GM18507 (cell line): Measurements from ENCODE around the gene KCNAB1.
"Not testable (repeated sequence)": the region's sequence is repeated elsewhere in the genome, so short reads cannot be mapped to it uniquely, and the experiment has no call there.

Source experiments
- DNase-seq: peaks from one replicate; pipeline ENCODE4 v3.0.0; 2011; ENCODE audit warnings: low read depth; ENCODE audit not compliant: insufficient read length; ENCODE audit errors: extremely low spot score
- FAIRE-seq: peaks from 2 replicates; lab custom pipeline; 2011; peaks lifted over from hg19 to GRCh38; lab: Jason Lieb, UNC

The KCNAB1 gene

GRCh38 chr3:156120528-156121251 is at the start of gene KCNAB1:
TSS of gene KCNAB1 (plus strand) at chr3:156120578.
- DNase-seq (no peak), FAIRE-seq (no peak)

- DNase-seq (no peak), FAIRE-seq (no peak)
Measured at GRCh38 chr3:156071031-156071430, 49.3 kb upstream of the KCNAB1 start.

- FAIRE-seq, DNase-seq: not testable (repeated sequence)
Measured at GRCh38 chr3:156072950-156073657, 47.3 kb upstream of the KCNAB1 start.

GRCh38 chr3:156090126-156090525 is 30.3 kb upstream of the KCNAB1 start:
- FAIRE-seq (no peak), DNase-seq (no peak)

GRCh38 chr3:156093964-156094363 is 26.4 kb upstream of the KCNAB1 start:
- no peak for DNase-seq
- FAIRE-seq = no peak

GRCh38 chr3:156094391-156094790 is 26.0 kb upstream of the KCNAB1 start:
- FAIRE-seq = no peak

GRCh38 chr3:156095652-156096051 is 24.7 kb upstream of the KCNAB1 start:
- FAIRE-seq, DNase-seq: not testable (repeated sequence)

More at GRCh38 chr3:156094391-156094790, 26.0 kb upstream of the KCNAB1 start:
- no peak for DNase-seq

GRCh38 chr3:156098437-156099035 is 21.8 kb upstream of the KCNAB1 start:
- DNase-seq = no peak
- FAIRE-seq = no peak

GRCh38 chr3:156099348-156099747 is 21.0 kb upstream of the KCNAB1 start:
- DNase-seq, FAIRE-seq: not testable (repeated sequence)

GRCh38 chr3:156099984-156100383 is 20.4 kb upstream of the KCNAB1 start:
- DNase-seq, FAIRE-seq: not testable (repeated sequence)

GRCh38 chr3:156102267-156102931 is 18.0 kb upstream of the KCNAB1 start:
- DNase-seq = no peak
- no peak for FAIRE-seq

- no peak for DNase-seq
- FAIRE-seq = no peak
Measured at GRCh38 chr3:156106721-156107373, 13.5 kb upstream of the KCNAB1 start.

- DNase-seq (no peak), FAIRE-seq (no peak)
Measured at GRCh38 chr3:156107504-156107903, 12.9 kb upstream of the KCNAB1 start.

- FAIRE-seq = no peak
- DNase-seq = no peak
Measured at GRCh38 chr3:156108616-156109015, 11.8 kb upstream of the KCNAB1 start.

GRCh38 chr3:156109989-156110388 is 10.4 kb upstream of the KCNAB1 start:
- FAIRE-seq (no peak), DNase-seq (no peak)

GRCh38 chr3:156126467-156126866 is 6.1 kb downstream of the KCNAB1 start:
- no peak for FAIRE-seq
- no peak for DNase-seq

- DNase-seq (no peak), FAIRE-seq (no peak)
Measured at GRCh38 chr3:156131241-156131640, 10.9 kb downstream of the KCNAB1 start.

- DNase-seq (no peak), FAIRE-seq (no peak)
Measured at GRCh38 chr3:156131799-156132198, 11.4 kb downstream of the KCNAB1 start.

- no peak for FAIRE-seq
- DNase-seq = no peak
Measured at GRCh38 chr3:156132313-156132712, 11.9 kb downstream of the KCNAB1 start.
